ENCODE data around the gene GABRB3.

GABRB3 gene

DNA sequence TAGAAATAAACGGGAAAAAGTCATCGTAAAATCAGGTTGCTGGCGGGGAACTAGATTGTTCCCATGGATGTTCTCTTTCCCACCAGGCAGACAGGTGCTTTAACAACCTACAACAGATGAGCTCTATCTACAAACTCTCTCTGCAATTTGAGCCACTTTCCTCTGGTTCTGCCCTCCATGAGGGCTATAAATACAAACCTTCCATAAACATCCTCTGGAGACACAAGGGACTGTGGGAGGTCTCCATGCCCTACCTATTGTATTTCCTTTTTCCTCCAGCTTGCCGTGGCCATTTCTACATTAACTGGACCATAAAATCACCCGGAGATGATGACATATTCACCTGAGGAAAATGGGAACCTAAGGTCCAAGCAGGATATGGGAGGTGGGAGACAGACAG, 151.1 kb downstream of the GABRB3 start:
- TF ChIP-seq, protein P1, sequence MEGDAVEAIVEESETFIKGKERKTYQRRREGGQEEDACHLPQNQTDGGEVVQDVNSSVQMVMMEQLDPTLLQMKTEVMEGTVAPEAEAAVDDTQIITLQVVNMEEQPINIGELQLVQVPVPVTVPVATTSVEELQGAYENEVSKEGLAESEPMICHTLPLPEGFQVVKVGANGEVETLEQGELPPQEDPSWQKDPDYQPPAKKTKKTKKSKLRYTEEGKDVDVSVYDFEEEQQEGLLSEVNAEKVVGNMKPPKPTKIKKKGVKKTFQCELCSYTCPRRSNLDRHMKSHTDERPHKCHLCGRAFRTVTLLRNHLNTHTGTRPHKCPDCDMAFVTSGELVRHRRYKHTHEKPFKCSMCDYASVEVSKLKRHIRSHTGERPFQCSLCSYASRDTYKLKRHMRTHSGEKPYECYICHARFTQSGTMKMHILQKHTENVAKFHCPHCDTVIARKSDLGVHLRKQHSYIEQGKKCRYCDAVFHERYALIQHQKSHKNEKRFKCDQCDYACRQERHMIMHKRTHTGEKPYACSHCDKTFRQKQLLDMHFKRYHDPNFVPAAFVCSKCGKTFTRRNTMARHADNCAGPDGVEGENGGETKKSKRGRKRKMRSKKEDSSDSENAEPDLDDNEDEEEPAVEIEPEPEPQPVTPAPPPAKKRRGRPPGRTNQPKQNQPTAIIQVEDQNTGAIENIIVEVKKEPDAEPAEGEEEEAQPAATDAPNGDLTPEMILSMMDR (IDR thresholded peaks at IDR 0.05), result no peak
- TF ChIP-seq ZFX (IDR thresholded peaks at IDR 0.05; ENCODE audit: borderline replicate concordance), result no peak
- no peak overlapping the region for H3K27ac ChIP-seq

DNA sequence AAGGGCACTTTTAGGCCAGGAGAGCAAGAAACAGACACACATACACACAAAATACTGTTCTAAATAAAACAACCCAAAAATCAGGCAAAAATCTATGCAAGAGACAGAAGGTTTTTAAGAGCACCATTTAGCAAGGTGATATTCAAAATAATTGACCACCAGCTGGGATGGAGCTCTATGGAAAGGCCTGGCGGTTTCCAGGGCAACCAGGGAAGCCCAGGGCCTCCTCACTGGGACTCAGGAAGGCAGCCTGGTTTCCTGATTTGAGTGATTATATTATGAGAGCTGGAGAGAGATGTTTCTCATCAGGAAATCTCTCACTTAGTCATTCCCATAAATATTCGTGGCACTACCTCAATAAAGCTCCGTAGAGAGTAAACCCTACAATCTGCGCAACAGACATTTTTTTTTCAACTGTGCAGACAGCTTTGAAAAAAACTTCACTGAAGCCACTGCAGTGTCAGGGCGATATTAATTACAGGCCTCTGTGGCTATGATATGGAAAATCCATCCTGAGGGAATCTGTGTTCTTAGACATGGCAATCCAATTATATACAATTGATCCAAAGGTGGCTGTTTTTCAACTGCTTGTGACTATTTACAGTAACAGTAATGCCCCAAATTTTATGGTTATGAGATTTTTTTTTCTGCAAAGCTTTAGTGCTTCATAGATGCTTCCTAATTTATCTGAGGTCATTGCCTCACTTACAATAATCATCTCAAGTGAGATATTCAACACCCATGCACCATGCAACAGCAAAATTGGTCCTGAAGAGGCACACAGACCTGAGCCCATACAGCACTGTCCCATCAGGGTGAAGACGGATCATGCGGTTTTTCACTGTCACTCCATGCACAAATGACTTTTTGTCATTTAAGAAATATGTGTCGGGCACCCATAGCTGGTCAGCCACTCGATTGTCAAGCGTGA, 152.1 kb downstream of the GABRB3 start:
- no peak overlapping the region for H3K27ac ChIP-seq
- TF ChIP-seq, protein P1 (IDR thresholded peaks at IDR 0.05), result no peak
- no peak for TF ChIP-seq ZFX (IDR thresholded peaks at IDR 0.05; ENCODE audit: borderline replicate concordance)

DNA sequence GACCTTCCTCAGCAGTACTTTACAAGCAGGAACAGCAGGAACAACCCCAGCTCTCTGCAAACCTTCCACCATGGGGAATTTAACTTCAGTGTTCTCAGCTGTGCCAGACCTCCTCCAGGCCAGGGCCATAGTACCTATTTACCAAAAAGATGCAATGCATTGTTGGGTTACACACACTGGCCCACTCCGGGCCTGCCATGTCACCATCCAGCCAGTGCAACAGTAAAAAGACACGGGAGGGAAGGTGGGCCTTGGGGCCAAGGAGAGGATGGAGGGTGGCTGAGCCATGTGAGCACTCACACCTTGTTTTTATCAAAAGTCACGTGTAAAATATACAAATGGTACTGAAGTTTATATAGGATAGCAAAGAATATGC, 157.0 kb downstream of the GABRB3 start:
- no peak overlapping the region for H3K27ac ChIP-seq
- TF ChIP-seq, protein P1 (IDR thresholded peaks at IDR 0.05), result no peak
- TF ChIP-seq ZFX (IDR thresholded peaks at IDR 0.05; ENCODE audit: borderline replicate concordance), result no peak

DNA sequence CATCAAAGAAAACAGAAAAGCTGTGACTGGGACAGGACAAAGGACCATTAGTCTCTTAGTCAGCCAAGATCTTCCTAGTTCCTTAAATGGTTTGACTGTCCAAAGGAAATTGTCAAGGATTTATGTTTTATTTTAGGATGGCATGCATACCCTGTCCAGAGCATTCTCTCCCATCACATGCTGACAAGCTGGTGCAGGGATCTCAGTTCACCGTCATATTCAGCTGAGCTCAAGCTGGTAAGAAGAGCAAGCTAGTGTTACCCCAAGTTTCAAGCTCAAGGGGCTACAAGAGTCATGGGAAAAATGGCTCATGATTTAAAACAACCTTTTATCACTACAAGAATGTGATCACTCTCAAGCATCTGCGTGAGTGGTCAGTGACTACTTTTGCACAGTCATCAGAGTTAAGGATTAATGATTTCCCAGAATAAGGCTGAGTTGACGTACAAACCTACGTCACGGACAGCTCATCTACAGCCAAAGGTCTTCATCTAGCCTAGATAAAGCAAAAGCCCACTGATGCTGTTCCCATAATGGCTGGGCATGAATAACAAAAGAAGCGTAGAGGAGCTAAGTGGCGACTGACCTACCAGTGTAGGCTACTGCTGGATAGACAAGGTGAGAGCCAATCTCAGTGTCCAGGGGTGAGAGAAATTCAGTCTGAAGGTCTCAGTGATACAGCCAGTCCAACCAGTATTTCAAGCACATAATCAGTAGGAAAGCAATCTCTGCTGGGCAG, 157.5 kb downstream of the GABRB3 start:
- no peak for TF ChIP-seq ZFX (IDR thresholded peaks at IDR 0.05; ENCODE audit: borderline replicate concordance)
- TF ChIP-seq, protein P1 (IDR thresholded peaks at IDR 0.05), result no peak
- H3K27ac ChIP-seq, result no peak overlapping the region

DNA sequence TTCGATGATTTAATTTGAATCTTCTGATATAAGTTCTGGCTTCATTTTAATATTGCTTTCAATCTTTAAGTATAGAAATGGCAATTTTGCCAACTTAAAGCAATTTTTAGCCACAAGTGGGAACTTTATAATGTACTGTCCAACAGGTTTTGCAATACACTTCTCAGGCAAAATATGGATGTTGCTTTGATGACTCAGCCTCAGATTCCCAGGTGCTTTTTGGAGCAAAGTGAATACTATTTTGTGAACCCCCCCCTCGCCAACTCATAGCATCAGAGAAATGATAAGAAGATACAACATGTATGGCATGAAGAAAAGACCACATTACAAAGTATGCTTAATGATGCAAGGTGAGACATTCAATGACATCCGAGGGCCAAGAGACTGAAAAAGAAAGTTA, 158.1 kb downstream of the GABRB3 start:
- no peak overlapping the region for H3K27ac ChIP-seq
- TF ChIP-seq, protein P1 (IDR thresholded peaks at IDR 0.05), result no peak
- TF ChIP-seq ZFX (IDR thresholded peaks at IDR 0.05; ENCODE audit: borderline replicate concordance), result no peak

DNA sequence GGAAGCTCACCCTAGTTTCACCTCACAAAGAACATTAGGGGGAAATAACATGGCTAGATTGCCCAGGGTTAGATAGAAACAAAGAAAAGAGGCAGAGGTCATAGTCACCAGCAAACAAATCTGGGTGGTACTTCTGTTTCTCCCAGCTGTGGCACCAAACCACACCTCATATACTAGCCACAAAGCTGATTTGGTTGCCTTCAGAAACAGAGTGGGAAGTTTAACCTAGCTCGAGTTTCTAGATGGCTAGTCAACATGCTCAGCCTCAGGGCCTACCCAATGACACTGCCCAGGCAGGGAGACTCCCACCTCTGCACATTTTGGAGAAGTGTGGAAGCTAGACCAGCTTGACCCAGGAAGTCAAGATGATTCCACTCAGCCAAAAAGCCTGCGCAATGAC, 174.2 kb downstream of the GABRB3 start:
- TF ChIP-seq ZFX (IDR thresholded peaks at IDR 0.05; ENCODE audit: borderline replicate concordance), result no peak
- TF ChIP-seq, protein P1 (IDR thresholded peaks at IDR 0.05), result no peak
- no peak overlapping the region for H3K27ac ChIP-seq

DNA sequence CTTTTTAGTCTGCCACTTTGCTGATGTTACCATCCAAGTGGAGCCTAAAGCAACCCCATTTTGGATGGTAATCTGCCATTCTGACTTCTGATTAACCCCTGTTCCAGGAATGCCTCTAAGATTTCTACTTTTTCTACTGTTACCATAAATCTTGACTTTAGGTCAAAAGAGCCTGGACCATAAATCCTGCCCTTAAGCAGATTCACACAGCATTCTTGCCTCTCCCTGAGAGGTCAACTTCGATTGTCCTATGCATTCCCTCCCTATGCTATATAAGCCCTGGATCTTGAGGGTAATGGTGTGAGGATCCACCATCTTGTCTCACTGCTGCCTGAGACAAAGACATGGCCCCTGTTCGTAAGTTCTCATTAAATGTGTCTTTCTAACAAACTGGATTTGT, 177.3 kb downstream of the GABRB3 start:
- no peak overlapping the region for H3K27ac ChIP-seq

More for the DNA sequence above, 177.3 kb downstream of the GABRB3 start:
- TF ChIP-seq ZFX (IDR thresholded peaks at IDR 0.05; ENCODE audit: borderline replicate concordance), result no peak
- TF ChIP-seq, protein P1 (IDR thresholded peaks at IDR 0.05), result no peak

Data from 22Rv1 (cell line).